Limb (tissue), 2 donors: ENCODE results near the gene LEMD3.

Experiments
- DNase-seq, 2 donors: peaks; one replicate each; pipeline ENCODE4 v3.0.0-alpha.2; 2016; ENCODE audit errors: extremely low spot score in 2 of 2

LEMD3 gene

GRCh38 chr12:65205886-65206285 lies 36.5 kb downstream of the LEMD3 start:
- no peak for DNase-seq

GRCh38 chr12:65208125-65208524 lies 38.7 kb downstream of the LEMD3 start:
- no peak for DNase-seq

- DNase-seq, result no peak
Observed at GRCh38 chr12:65208964-65209654, 39.7 kb downstream of the LEMD3 start.

- no peak for DNase-seq
Observed at GRCh38 chr12:65209655-65210043, 40.3 kb downstream of the LEMD3 start.

- DNase-seq, result no peak
Observed at GRCh38 chr12:65217086-65217485, 47.7 kb downstream of the LEMD3 start.

- no peak for DNase-seq
Observed at GRCh38 chr12:65220761-65221160, 51.4 kb downstream of the LEMD3 start.

GRCh38 chr12:65229441-65229840 lies 60.1 kb downstream of the LEMD3 start:
- no peak for DNase-seq

GRCh38 chr12:65232476-65233077 lies 63.2 kb downstream of the LEMD3 start:
- peak in 1 of 2 donors; percentile 53 for DNase-seq

GRCh38 chr12:65237153-65237552 lies 67.8 kb downstream of the LEMD3 start:
- DNase-seq, result no peak

GRCh38 chr12:65238609-65239008 lies 69.2 kb downstream of the LEMD3 start:
- no peak for DNase-seq

GRCh38 chr12:65248656-65249633 lies 79.6 kb downstream of the LEMD3 start:
- DNase-seq, result no peak

- DNase-seq, result no peak
Observed at GRCh38 chr12:65252515-65252914, 83.1 kb downstream of the LEMD3 start.

GRCh38 chr12:65257986-65258385 lies 88.6 kb downstream of the LEMD3 start:
- DNase-seq, result no peak

GRCh38 chr12:65259501-65259900 lies 90.1 kb downstream of the LEMD3 start:
- no peak for DNase-seq

GRCh38 chr12:65263777-65264176 lies 94.4 kb downstream of the LEMD3 start:
- no peak for DNase-seq

GRCh38 chr12:65266408-65266807 lies 97.0 kb downstream of the LEMD3 start:
- no peak for DNase-seq

- no peak for DNase-seq
Observed at GRCh38 chr12:65269603-65270002, 100.2 kb downstream of the LEMD3 start.

- DNase-seq, result no peak
Observed at GRCh38 chr12:65274602-65275272, 105.4 kb downstream of the LEMD3 start.

GRCh38 chr12:65275627-65276026 lies 106.2 kb downstream of the LEMD3 start:
- no peak for DNase-seq

GRCh38 chr12:65276916-65277530 lies 107.6 kb downstream of the LEMD3 start:
- DNase-seq, result no peak

- DNase-seq, result no peak
Observed at GRCh38 chr12:65277994-65278575, 108.7 kb downstream of the LEMD3 start.
